T47D (cell line): ENCODE results near the gene ADNP2.
"Not testable (repeated sequence)": the region's sequence is repeated elsewhere in the genome, so short reads cannot be mapped to it uniquely, and the experiment has no call there.

Experiments
- DNase-seq, 2 experiments: peaks; one replicate each; pipeline versions ENCODE4 v3.0.0 to v3.0.0-alpha.2; 2011 to 2012; ENCODE audit warnings: low read depth in 1 of 2, low spot score in 1 of 2
- JUND ChIP-seq: IDR thresholded peaks from 2 replicates; pipeline ENCODE4 v1.6.1; 2012; ENCODE audit warnings: low read depth
- in situ Hi-C: cut with HindIII; loops from 2 replicates; pipeline ENCODE4 v1.10.0; 2016; ENCODE audit warnings: low sequenced_read_pairs, low pct_unique_long_range_greater_than_20kb

Gene ADNP2

DNA sequence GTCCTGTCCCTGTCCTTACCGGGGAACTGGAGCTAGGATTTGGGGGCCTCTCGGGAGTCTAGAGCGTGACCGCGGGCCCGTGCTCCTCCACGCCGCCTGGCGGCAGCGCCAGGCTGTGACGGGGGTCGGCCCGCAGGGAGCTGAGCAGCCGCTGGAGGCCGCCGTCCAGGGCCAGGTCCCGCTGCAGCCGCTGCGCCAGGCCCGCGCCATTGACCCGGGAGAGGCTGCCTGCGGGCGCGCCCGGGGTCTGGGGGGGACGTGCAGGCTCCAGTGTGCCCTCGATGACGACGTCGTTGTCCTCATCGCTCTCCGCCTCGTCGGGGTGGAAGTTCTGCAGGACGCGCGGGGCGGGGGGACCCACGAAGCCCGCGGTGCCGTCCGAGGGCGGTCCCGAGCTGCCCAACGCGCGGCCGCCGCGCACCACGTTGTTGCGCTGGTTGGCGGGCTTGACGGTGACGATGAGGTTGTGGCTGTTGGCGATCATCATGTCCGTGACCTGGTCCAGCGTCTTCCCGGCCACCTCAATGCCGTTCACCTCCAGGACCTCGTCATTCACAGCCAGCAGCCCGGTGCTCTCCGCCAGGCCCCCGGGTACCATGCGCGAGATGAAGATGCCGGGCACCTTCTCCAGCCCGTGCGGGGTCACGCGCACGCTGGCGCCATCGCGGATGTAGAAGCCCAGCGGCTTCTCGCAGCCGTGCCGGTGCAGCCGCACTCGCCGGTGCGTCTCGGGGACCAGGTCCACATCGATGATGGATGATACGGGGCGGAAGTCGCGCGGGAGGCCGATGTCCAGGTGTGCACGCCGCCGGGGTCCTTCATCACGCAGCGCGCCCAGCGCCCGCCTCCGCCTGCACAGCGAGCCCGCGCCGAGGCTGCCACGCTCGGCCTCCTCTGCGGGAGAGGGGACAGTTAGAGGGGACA, 50.9 kb downstream of the ADNP2 start:
- no peak for DNase-seq
- in situ Hi-C loops: no loop called here
- TF ChIP-seq JUND: no peak

DNA sequence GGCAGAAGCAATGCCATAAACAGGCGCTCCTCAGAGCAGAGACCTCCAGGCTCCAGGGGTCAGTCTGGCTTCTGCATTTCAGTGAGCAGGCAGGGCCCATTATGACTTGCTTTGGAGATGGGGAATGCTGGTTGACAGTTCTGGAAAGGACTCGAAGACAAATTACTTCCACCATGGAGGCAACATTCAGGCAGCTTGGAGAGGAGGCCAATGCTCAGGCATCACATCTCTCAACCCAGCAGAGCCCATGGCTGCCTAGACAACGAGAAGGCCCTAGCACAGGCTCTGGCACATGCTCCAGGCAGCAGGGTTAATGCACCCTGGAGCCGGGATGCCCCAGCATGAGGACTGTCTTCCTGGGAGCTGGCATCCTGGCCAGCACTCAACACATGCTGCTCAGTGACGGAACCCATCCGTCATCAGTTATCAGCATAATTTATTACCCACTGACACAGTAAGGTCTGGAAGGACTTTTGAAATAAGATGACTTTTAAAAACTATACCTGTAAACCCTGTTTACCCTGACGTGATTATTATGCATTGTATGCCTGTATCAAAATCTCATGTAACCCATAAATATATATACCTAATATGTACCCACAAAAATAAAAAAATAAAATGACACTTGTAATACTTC, 52.8 kb downstream of the ADNP2 start:
- no peak for TF ChIP-seq JUND
- no peak for DNase-seq
- in situ Hi-C loops: no loop called here

DNA sequence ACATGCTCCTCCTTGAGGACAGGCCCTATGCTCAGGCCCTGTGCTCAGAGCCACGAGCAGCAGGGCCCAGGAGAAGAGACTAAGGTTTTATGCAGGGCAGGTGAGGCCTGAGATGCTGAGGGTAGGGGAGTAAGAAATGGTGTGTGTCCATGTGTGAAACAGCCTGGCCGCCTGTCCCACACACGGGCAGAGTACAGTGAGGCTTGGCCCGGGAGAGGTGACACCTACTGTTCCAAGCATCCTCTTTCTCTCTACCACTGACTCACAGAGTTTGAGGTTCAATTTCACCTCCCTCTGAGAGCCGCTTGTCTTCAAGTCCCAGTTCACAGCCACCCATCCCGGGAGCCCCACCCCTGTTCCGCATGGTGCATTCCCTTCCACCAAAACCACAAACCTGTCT, 54.1 kb downstream of the ADNP2 start:
- DNase-seq: no peak
- in situ Hi-C loops: no loop called here
- TF ChIP-seq JUND: no peak

DNA sequence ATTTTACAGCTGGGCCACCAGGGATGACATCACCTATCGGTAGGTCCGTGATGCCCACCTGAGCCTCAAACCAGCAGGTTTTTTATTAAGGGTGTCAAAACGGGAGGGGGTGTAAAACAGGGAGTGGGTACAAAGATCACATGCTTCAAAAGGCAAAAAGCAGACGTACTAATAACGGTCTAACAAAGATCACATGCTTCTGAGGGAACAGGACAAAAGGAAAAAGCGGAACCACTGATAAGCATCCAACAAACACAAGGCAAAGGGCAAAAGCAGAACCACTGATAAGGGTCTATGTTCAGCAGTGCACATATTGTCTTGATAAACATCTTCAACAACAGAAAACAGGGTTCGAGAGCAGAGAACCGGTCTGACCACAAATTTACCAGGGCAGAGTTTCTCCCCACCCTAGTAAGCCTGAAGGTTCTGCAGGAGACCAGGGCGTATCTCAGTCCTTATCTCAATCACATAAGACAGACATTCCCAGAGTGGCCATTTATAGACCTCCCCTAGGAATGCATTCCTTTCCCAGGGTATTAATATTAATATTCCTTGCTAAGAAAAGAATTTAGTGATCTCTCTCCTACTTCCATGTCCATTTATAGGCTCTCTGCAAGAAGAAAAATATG, 55.8 kb downstream of the ADNP2 start:
- in situ Hi-C loops, DNase-seq: not testable (repeated sequence)

DNA sequence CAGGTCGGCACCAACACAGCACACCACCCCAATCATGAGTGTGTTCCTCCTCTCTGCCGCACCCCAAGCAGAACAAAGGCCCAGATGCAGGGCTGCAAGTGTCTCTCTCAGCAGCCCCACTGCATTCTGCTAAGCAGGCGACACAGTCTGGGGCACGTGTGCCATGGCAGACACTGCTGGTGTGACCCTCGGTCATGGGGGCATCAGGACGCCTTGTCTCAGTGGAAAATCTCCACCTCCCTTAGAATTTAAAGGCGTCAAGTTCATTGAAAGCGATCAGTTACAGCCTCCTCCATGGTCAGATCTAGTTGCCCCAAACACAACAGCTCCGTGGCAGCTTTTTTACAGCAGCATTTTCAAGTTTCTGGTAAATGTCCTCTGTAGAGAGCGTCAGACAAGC, 57.2 kb downstream of the ADNP2 start:
- no peak for TF ChIP-seq JUND
- in situ Hi-C loops: no loop called here

DNA sequence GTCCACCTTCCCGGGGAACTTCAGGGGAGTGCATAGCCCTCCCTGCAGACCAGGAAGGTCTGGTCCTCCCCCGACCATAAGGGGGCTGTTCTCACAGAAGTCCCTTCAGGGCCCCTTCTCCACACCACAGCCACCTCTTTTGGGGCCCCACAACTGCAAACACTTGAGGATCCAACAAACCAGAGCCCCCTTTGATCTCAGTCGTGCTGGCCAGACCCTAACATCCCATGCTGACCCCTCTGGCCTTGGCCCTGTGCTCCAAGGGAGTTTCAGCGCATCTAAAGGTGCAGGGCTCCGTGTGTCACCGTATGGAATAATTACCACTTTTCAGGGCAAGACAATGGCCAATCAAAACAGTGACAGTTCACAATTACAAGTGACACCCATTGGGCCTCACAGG, 57.7 kb downstream of the ADNP2 start:
- no peak for DNase-seq
- TF ChIP-seq JUND: no peak
- in situ Hi-C loops: no loop called here

More for the DNA sequence above, 57.2 kb downstream of the ADNP2 start:
- no peak for DNase-seq

DNA sequence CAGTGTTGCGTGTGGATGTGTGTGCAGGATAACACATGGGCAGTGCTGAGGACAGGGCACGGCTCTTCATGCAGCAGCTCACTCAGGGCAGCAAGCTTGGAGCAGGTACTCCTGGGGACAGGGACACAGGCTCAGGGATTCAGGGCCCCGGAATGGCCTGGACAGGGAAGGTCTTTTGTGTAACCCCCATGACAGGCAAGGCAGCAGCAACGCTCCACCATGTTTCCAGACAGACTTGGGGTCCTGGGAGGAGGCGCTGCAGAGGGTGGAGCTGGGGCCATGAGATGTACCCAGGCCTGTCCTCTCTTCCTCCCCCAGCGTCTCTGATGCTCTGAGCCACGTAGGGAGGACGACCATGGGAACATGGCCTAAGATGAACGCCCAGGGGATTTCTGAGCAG, 58.3 kb downstream of the ADNP2 start:
- in situ Hi-C loops: no loop called here
- no peak for TF ChIP-seq JUND
- no peak for DNase-seq

DNA sequence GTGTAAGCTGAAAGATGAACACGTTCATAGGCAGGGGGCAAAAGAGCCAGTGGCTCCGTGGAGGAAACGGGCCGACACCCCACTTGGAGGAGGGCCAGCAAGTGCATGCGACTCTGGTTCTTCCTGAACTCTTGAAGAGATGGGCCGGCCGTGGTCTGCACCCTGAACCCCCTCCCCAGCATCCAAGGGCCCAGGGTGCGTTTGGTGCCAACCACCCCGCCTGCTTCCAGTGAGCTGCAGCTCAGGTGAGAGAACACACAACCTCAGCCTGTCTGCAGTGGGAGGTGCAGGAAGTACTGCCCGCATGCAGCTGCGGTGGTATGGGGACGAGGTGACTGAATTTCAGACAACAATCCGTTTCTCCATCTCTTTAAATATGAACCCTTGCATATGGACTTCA, 58.9 kb downstream of the ADNP2 start:
- no peak for DNase-seq
- in situ Hi-C loops: no loop called here
- TF ChIP-seq JUND: no peak

DNA sequence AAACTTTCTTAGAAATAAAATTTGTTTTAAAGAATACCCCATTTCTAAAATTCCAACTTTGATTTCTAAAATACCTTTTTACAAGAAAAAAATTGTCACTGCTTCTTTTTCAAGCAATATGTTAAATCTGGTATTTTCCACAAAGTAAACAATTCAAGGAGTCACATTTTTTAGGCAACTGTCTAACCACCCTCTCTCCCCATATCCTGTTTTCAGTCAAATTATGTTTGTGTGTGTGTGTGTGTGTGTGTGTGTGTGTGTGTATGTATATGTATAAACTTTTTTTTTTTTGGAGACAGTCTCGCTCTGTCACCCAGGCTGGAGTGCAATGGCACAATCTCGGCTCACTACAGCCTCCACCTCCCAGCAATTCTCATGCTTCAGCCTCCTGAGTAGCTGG, 59.3 kb downstream of the ADNP2 start:
- DNase-seq: no peak
- no peak for TF ChIP-seq JUND
- in situ Hi-C loops: no loop called here

DNA sequence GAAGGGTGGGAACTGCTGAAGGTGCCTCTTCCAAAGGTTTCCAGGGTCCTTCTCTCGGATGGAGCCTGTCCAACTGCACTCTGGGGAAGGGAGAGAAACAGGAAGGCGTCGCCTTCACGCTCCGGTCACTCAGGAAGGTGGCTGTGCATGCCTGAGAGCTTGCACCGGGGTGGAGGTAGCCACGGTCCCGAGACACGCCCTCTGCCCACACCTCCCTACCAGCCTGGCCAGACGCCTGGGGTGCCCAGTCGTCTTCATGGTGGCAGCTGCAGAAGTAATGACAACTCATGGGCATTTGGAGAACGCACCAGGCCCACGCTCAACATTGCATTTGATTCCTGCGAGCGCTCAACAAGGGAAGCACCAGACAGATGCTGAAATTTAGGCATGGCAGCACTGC, 59.9 kb downstream of the ADNP2 start:
- no peak for TF ChIP-seq JUND
- in situ Hi-C loops: no loop called here
- no peak for DNase-seq

DNA sequence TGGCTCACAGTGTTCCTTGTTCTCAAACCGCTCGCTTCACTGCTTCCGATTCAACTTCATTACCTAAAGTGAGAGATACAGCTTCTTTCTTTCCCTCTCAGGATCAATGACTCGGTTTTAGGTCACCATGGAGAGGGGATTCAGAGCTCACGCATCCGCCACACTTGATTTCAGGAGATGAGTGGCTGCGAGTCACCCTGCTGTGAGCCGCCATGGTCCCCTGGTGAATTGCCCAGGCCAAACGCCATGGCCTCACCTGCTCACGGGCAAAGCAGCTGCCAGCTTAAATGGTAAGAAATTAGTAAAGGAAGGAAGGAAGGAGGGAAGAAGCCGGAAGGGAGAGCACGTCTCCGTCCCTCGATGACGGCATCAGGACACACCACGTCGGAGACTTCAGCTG, 60.5 kb downstream of the ADNP2 start:
- DNase-seq: no peak
- in situ Hi-C loops: no loop called here
- TF ChIP-seq JUND: no peak

DNA sequence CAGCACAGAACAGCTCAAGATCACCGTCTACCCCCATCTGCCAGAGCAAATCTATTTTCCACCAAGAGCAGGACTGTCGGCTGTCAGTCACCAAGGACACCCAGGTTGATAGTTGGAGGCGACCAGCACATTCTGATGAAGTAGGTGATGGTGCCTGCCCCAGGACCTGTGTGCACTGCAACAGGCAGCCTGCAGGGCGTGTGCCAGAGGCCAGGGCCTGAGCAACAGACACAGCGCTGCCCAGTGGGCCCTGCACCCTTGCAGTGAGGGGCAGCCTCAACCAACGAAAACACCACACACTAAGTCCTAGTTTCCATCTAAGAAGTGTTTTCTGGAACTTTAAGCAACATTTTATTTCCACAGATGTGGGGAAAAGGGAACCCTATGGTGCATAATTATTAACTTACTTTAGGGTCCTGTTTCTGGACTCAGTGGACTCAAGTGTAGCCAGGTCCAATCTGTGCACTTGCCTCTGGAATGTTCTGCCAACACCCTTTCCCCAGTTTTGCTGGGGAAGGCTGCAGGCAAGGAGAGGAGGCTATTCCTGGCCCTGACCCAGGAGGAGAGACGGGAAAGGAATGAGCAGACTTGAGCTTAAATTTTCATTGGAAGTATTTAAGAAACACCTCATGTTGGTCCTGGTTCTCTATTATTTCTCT, 61.5 kb downstream of the ADNP2 start:
- in situ Hi-C loops: no loop called here

More for the DNA sequence above, 61.5 kb downstream of the ADNP2 start:
- TF ChIP-seq JUND: no peak
- DNase-seq: no peak
